HG03066 (cell line): ENCODE measurements around the gene FBXO24.
A peak's percentile ranks its signal among the peaks of the same experiment; 100 is the strongest.
"Not testable (repeated sequence)": the region's sequence is repeated elsewhere in the genome, so short reads cannot be mapped to it uniquely, and the experiment has no call there.

Experiments
- ATAC-seq: cut with Tn5 transposase; IDR thresholded peaks from one replicate; pipeline ENCODE4 v1.9.1; 2021; ENCODE audit warnings: low read depth; ENCODE audit not compliant: unreplicated experiment

FBXO24 gene

GRCh38 chr7:100586266-100587025 lies at the start of gene FBXO24:
Gene FBXO24 (plus strand): TSS chr7:100586328. CDS start chr7:100586626, 298 bp downstream.
- ATAC-seq: peak; percentile 77

- ATAC-seq: not testable (repeated sequence)
These were observed 49.4 kb upstream of the FBXO24 start for GRCh38 chr7:100536695-100537094.

GRCh38 chr7:100538348-100538653 lies 47.8 kb upstream of the FBXO24 start:
- no peak for ATAC-seq

- ATAC-seq: peak; percentile 93
These were observed 47.3 kb upstream of the FBXO24 start, which contains the start of gene AGFG2 for GRCh38 chr7:100538654-100539435. Gene AGFG2 (plus strand): TSS chr7:100539203. CDS start chr7:100539347, 144 bp downstream.

- no peak for ATAC-seq
These were observed 46.6 kb upstream of the FBXO24 start for GRCh38 chr7:100539436-100540006.

- ATAC-seq: no peak
These were observed 45.9 kb upstream of the FBXO24 start for GRCh38 chr7:100540073-100540723.

GRCh38 chr7:100541309-100541708 lies 44.8 kb upstream of the FBXO24 start:
- not testable (repeated sequence) for ATAC-seq

GRCh38 chr7:100543586-100543985 lies 42.5 kb upstream of the FBXO24 start:
- no peak for ATAC-seq

GRCh38 chr7:100544386-100544785 lies 41.7 kb upstream of the FBXO24 start:
- no peak for ATAC-seq

- no peak for ATAC-seq
These were observed 41.2 kb upstream of the FBXO24 start for GRCh38 chr7:100544967-100545359.

GRCh38 chr7:100545360-100546128 lies 40.6 kb upstream of the FBXO24 start:
- no peak for ATAC-seq

- ATAC-seq: peak; percentile 45
These were observed 39.8 kb upstream of the FBXO24 start for GRCh38 chr7:100546129-100546925.

GRCh38 chr7:100546926-100547800 lies 39.0 kb upstream of the FBXO24 start:
- no peak for ATAC-seq

- no peak for ATAC-seq
These were observed 38.3 kb upstream of the FBXO24 start for GRCh38 chr7:100547872-100548271.

- ATAC-seq: not testable (repeated sequence)
These were observed 37.7 kb upstream of the FBXO24 start for GRCh38 chr7:100548446-100548845.

- no peak for ATAC-seq
These were observed 33.6 kb upstream of the FBXO24 start for GRCh38 chr7:100552532-100552931.

GRCh38 chr7:100553032-100553431 lies 33.1 kb upstream of the FBXO24 start:
- no peak for ATAC-seq

GRCh38 chr7:100555701-100556100 lies 30.4 kb upstream of the FBXO24 start:
- ATAC-seq: no peak
